HepG2 (cell line): Measurements from ENCODE around the gene NBEAL1. TPM values are rescaled to one million over a fixed set of nuclear protein-coding genes. Genes with fewer than 3 reads are reported as not detected.
A peak's percentile ranks its signal among the peaks of the same experiment; 100 is the strongest.

Experiments used
- CENPX ChIP-seq: sonication (generic); formaldehyde crosslinking; IDR thresholded peaks from 2 replicates; pipeline ENCODE4 v1.9.0; 2021; ENCODE audit warnings: mild to moderate bottlenecking, missing genetic modification reagents, moderate library complexity
- ERF ChIP-seq: IDR thresholded peaks from 2 replicates; pipeline ENCODE4 v1.6.1; 2018; ENCODE audit warnings: missing biosample characterization, missing genetic modification reagents
- HNRNPUL1 ChIP-seq: fragments of 200-400 bp; formaldehyde crosslinking; IDR thresholded peaks from 2 replicates; pipeline ENCODE4 v1.6.1; 2017; ENCODE audit warnings: low read depth, mild to moderate bottlenecking, low read length, moderate library complexity
- KDM4B ChIP-seq: sonication (generic); formaldehyde crosslinking; IDR thresholded peaks from 2 replicates; pipeline ENCODE4 v1.4.0; 2020; ENCODE audit warnings: missing genetic modification reagents
- KLF15 ChIP-seq: sonication (generic); formaldehyde crosslinking; IDR thresholded peaks from 2 replicates; pipeline ENCODE4 v1.8.1; 2023; ENCODE audit warnings: borderline replicate concordance, mild to moderate bottlenecking, inconsistent platforms, missing genetic modification reagents, mixed read lengths
- MEIS1 ChIP-seq: sonication (generic); formaldehyde crosslinking; IDR thresholded peaks from 2 replicates; pipeline ENCODE4 v1.9.0; 2021; ENCODE audit warnings: mild to moderate bottlenecking, missing genetic modification reagents, moderate library complexity, borderline replicate concordance
- NCOA5 ChIP-seq: sonication (generic); formaldehyde crosslinking; IDR thresholded peaks from 2 replicates; pipeline ENCODE4 v1.4.0; 2020; ENCODE audit warnings: missing genetic modification reagents
- NFATC3 ChIP-seq: sonication (generic); formaldehyde crosslinking; IDR thresholded peaks from 2 replicates; pipeline ENCODE4 v1.5.1; 2020; ENCODE audit warnings: mild to moderate bottlenecking, missing genetic modification reagents
- NRL ChIP-seq: sonication (generic); formaldehyde crosslinking; IDR thresholded peaks from 2 replicates; pipeline ENCODE4 v1.5.0; 2020; ENCODE audit warnings: missing genetic modification reagents, mild to moderate bottlenecking, moderate library complexity, borderline replicate concordance
- PTBP1 ChIP-seq: fragments of 200-400 bp; formaldehyde crosslinking; IDR thresholded peaks from 2 replicates; pipeline ENCODE4 v1.6.1; 2018; ENCODE audit warnings: low read length, low read depth; ENCODE audit not compliant: poor library complexity, severe bottlenecking
- RFX5 ChIP-seq: IDR thresholded peaks from 2 replicates; pipeline ENCODE4 v1.6.1; 2011; ENCODE audit warnings: low read depth, low read length, improper control_type of control experiment
- TBL1XR1 ChIP-seq: fragments of 150-350 bp; IDR thresholded peaks from 2 replicates; pipeline ENCODE4 v1.6.1; 2014; ENCODE audit warnings: borderline replicate concordance, low read length; ENCODE audit not compliant: partially characterized antibody
- TBP ChIP-seq: sonication (generic); formaldehyde crosslinking; IDR thresholded peaks from 2 replicates; pipeline ENCODE4 v1.5.0; 2020; ENCODE audit warnings: missing genetic modification reagents
- TBX3 ChIP-seq: fragments of 450-650 bp; IDR thresholded peaks from 2 replicates; pipeline ENCODE4 v1.6.1; 2017; ENCODE audit warnings: antibody characterized with exemption, mild to moderate bottlenecking, inconsistent platforms, borderline replicate concordance
- THAP7 ChIP-seq: sonication (generic); formaldehyde crosslinking; IDR thresholded peaks from 2 replicates; pipeline ENCODE4 v1.8.1; 2023; ENCODE audit warnings: mild to moderate bottlenecking, missing genetic modification reagents
- THYN1 ChIP-seq: sonication (generic); formaldehyde crosslinking; IDR thresholded peaks from 2 replicates; pipeline ENCODE4 v1.8.1; 2023; ENCODE audit warnings: low read depth, mild to moderate bottlenecking, moderate library complexity, missing genetic modification reagents, borderline replicate concordance
- ZBTB38 ChIP-seq: sonication (generic); formaldehyde crosslinking; IDR thresholded peaks from 2 replicates; pipeline ENCODE4 v1.5.1; 2020; ENCODE audit warnings: mild to moderate bottlenecking, missing genetic modification reagents
- ZBTB7A ChIP-seq: sonication (generic); formaldehyde crosslinking; IDR thresholded peaks from 2 replicates; pipeline ENCODE4 v1.8.0; 2022; ENCODE audit warnings: mild to moderate bottlenecking, missing genetic modification reagents
- ZFP37 ChIP-seq: sonication (generic); formaldehyde crosslinking; IDR thresholded peaks from 2 replicates; pipeline ENCODE4 v1.4.0; 2020; ENCODE audit warnings: missing genetic modification reagents, borderline replicate concordance
- ZKSCAN1 ChIP-seq: fragments of 150-350 bp; IDR thresholded peaks from 2 replicates; pipeline ENCODE4 v1.6.1; 2014; ENCODE audit warnings: low read length
- ZMYM2 ChIP-seq: sonication (generic); formaldehyde crosslinking; IDR thresholded peaks from 2 replicates; pipeline ENCODE4 v1.8.0; 2022; ENCODE audit warnings: mild to moderate bottlenecking, missing genetic modification reagents
- ZNF362 ChIP-seq: sonication (generic); formaldehyde crosslinking; IDR thresholded peaks from 2 replicates; pipeline ENCODE4 v1.4.0; 2020; ENCODE audit warnings: missing genetic modification reagents, mild to moderate bottlenecking, borderline replicate concordance
- ZNF75D ChIP-seq: sonication (generic); formaldehyde crosslinking; IDR thresholded peaks from 2 replicates; pipeline ENCODE4 v1.8.1; 2023; ENCODE audit warnings: missing genetic modification reagents, mild to moderate bottlenecking, borderline replicate concordance
- ZNF770 ChIP-seq: sonication (generic); formaldehyde crosslinking; IDR thresholded peaks from 2 replicates; pipeline ENCODE4 v1.5.0; 2020; ENCODE audit warnings: mild to moderate bottlenecking, missing genetic modification reagents
- ZNF773 ChIP-seq: sonication (generic); formaldehyde crosslinking; IDR thresholded peaks from 2 replicates; pipeline ENCODE4 v1.4.0; 2020; ENCODE audit warnings: missing genetic modification reagents, borderline replicate concordance
- ZNF784 ChIP-seq: sonication (generic); formaldehyde crosslinking; IDR thresholded peaks from 2 replicates; pipeline ENCODE4 v1.5.1; 2020; ENCODE audit warnings: missing genetic modification reagents, mild to moderate bottlenecking, borderline replicate concordance
- polyA plus RNA-seq, 8 experiments: library from polyadenylated mRNA; depleted of rRNA in 3 of 8; stranded (reverse) in 7 of 8; unstranded in 1 of 8; fragments of >200 nt; fragmentation: Illumina TruSeq in 4 of 8; extraction: Trizol in 4 of 8; gene quantifications; 2 replicates each; pipeline versions ENCODE4 v1.2.1 to v1.2.3, GENCODE V29; 2011 to 2016; ENCODE audit warnings: low read depth in 4 of 8, missing spikeins in 1 of 8, mixed read lengths in 1 of 8; ENCODE audit not compliant: insufficient read depth in 1 of 8
- total RNA-seq, 5 experiments: library from RNA; depleted of rRNA; stranded (reverse); fragments of >200 nt; fragmentation: Illumina TruSeq; extraction: Trizol; gene quantifications; 2 replicates each; pipeline ENCODE4 v1.2.3, GENCODE V29; 2016; ENCODE audit warnings: low read depth in 1 of 5

The NBEAL1 gene
- total and polyA plus RNA-seq, 2 of the 13 experiments (the other 11 are each of a cell fraction or from before 2014, with no cell fraction given) = 6.4 to 15.7 TPM

GRCh38 chr2:203014456-203015199, at the start of gene NBEAL1 (continued):
- TF ChIP-seq TBP (no peak), ZKSCAN1 (no peak), ZNF773 (CRISPR knock-in tag) (no peak), ZBTB38 (CRISPR knock-in tag) (peak; percentile 74; the same call in 1 of the 2 replicates), NCOA5 (CRISPR knock-in tag) (no peak), KLF15 (CRISPR knock-in tag) (0 out of 2 replicates have a peak, but pooled peaks have one; percentile 67), TBX3 (no peak), ZBTB7A (CRISPR knock-in tag) (peak; percentile 64; the same call in 1 of the 2 replicates), ZNF784 (CRISPR knock-in tag) (peak; percentile 69), ZNF75D (CRISPR knock-in tag) (no peak), KDM4B (CRISPR knock-in tag) (peak; percentile 10; the same call in 1 of the 2 replicates), NRL (peak; percentile 43; the same call in 1 of the 2 replicates), ZNF770 (CRISPR knock-in tag) (no peak), RFX5 (peak; percentile 56; the same call in 1 of the 2 replicates), CENPX (CRISPR knock-in tag) (no peak), HNRNPUL1 (no peak), ZMYM2 (CRISPR knock-in tag) (peak; percentile 94), ERF (peak; percentile 97), THYN1 (CRISPR knock-in tag) (0 out of 2 replicates have a peak, but pooled peaks have one; percentile 49), PTBP1 (no peak), ZFP37 (CRISPR knock-in tag) (peak; percentile 58; the same call in 1 of the 2 replicates), ZNF362 (CRISPR knock-in tag) (no peak), THAP7 (CRISPR knock-in tag) (0 out of 2 replicates have a peak, but pooled peaks have one; percentile 62), MEIS1 (CRISPR knock-in tag) (no peak; the same call in 1 of the 2 replicates), NFATC3 (CRISPR knock-in tag) (no peak), TBL1XR1 (no peak)
